Frontal cortex (tissue), 4 donors: ENCODE measurements around the gene LIF. TPM values are rescaled to one million over a fixed set of nuclear protein-coding genes. Genes with fewer than 3 reads are reported as not detected.
"Not testable (repeated sequence)": the region's sequence is repeated elsewhere in the genome, so short reads cannot be mapped to it uniquely, and the experiment has no call there.

Experiments
- DNase-seq, 2 donors: peaks; one replicate each; pipeline ENCODE4 v3.0.0; 2012; ENCODE audit warnings: low spot score in 2 of 2
- FAIRE-seq: peaks from 2 replicates; lab custom pipeline; 2012; peaks lifted over from hg19 to GRCh38; lab: Jason Lieb, UNC
- total RNA-seq: library from RNA; depleted of rRNA; stranded (reverse); fragments of >200 nt; gene quantifications from one replicate; pipeline ENCODE4 v1.2.3, GENCODE V29; 2014
- donor health status: control.
- donor health status: control.
- donor health status: control.

Gene LIF
- total RNA-seq, 1 donor from 2014 or later: not detected

- FAIRE-seq: no peak
- DNase-seq: no peak
Observed at GRCh38 chr22:30247974-30248373, 1.4 kb upstream of the LIF start.

DNA sequence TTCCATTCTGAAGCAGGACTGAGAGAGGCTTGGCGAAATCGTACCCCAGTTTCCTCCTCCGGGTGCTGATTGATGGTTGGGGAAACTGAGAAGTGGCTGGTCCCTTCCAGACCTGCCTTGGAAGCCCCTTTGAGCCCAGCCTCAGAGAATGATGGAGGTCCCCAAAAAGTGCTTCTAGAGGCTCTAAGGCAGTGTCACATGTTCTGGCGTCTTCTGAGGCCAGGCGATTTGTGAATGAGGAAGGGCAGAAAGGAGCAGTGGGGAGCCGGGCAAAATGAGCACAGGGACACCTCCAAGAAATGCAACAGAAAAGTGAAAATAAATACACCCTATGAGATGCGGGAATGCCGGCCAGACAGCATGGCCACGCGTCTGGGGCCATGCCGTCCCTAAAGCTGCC, 1.0 kb upstream of the LIF start:
- FAIRE-seq (no peak), DNase-seq (no peak)

GRCh38 chr22:30246814-30247376, 336 bp upstream of the LIF start:
- DNase-seq: no peak

GRCh38 chr22:30245181-30245984, 1.2 kb downstream of the LIF start:
- no peak for FAIRE-seq
- no peak for DNase-seq

More at GRCh38 chr22:30246814-30247376, 336 bp upstream of the LIF start:
- no peak for FAIRE-seq

DNA sequence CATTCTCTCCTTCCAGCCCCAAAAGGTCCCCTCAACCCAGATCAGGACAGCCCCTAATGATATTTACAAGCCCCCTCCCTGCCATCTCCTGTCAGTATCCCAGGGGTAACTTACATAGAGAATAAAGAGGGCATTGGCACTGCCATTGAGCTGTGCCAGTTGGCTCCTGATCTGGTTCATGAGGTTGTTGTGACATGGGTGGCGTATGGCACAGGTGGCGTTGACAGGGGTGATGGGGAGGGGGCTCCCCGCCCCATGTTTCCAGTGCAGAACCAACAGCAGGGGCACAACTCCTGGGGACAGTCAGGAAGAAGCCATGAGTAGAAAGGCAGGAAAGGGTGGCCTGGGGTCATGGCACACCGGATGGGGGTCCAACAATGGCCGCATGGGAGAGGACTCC, 1.9 kb downstream of the LIF start:
- no peak for DNase-seq
- FAIRE-seq: no peak

DNA sequence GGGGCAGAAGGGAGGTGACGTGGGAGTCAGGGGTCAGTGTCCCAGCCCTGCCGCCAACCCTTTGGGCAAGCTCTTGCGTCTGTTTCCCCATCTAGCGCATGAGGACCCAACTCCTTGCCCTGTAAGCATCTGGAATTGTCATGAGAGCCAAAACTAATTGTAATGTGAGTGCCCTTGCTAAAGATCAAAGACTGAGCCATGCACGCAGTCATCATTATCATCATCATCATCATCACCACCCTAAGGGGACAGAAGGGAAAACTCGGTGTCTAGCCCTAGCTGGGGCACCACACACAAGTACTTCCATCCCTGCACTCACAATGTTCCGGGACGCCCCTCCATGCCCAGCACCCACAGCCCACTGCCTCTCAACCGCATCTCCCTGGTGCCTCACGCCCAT, 2.5 kb downstream of the LIF start:
- no peak for DNase-seq
- FAIRE-seq: no peak

- FAIRE-seq (no peak), DNase-seq (no peak)
Observed at GRCh38 chr22:30243661-30244060, 2.9 kb downstream of the LIF start.

GRCh38 chr22:30241576-30242371, 4.8 kb downstream of the LIF start:
- no peak for FAIRE-seq
- no peak for DNase-seq

DNA sequence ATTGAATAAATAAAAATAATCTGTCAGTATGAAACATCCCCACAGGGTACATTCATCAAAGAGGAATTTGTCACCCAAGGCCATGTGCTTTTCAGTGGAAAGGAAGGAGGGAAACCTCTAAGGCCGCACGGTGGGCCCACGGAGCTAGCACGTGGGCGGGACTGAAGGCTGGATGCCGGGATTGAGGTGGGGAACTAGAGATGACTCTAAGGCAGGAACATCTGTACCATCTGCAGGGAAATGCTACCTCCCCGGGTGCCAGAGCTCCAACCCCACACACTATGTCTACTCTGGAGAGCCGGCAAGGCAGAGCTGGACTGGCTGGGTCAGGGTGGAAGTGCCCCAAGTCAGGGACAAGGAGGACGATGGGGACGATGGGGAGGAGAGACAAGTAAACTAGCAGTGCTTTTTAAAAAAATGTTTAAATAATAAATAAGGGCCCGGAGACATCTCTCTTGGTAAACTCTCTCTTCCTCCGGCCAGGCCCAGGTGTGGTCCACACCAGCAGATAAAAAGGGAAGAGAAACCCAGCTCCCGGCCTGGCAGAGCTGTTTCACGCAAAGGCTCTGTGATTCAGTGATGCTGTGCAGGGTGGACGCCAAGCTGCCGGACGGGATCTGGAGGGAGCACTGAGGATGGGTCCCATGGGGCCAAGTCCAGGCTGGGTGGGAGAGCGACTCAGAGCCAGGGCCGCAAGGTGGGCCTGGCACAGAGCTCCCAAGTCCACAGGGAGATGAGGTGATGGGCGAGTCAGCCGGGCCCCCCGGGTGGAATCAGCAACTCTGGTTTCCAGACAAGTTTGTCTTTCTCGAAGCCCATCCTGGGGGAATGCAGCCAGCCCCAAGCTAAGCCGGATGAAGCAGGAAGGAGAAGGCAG, 5.8 kb downstream of the LIF start:
- DNase-seq (no peak), FAIRE-seq (no peak)

DNA sequence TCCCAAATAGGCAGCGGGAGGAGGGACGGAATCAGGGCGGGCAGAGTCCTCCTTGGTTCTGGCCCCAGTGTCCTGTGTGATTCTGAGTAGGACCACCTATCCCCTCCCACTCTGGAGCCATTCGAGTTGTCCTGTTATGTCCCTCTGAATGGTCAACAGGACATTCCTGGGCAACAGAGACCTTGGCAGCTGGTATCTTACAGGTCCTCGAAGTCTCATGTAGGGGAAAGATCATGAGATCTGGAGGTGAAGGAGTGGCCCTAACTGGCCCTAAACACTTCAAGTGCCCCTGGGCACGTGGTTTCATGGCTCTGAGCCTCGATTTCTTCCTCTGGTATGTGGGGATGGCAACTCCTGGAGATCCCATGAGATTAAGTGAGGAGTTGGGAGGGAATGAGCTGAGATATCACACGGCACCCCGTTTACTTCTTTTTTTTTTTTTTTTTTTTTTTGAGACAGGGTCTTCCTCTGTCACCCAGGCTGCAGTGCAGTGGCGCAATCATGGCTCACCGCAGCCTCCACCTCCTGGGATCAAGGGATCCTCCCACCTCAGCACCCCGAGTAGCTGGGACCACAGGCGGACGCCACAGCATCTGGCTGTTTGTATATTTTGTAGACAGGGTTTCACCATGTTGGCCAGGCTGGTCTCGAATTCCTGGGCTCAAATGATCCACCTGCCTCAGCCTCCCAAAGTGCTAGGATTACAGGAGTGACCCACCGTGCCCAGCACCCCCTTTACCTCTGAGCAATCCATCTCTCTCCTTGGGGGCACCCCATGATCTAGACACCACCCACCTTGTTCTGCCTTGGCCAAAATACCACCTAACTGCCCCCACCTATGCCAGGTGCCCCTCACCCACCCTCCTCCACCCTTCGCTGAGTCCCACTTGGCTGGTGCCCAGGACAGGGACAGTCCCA, 6.8 kb downstream of the LIF start:
- FAIRE-seq (no peak), DNase-seq (no peak)

DNA sequence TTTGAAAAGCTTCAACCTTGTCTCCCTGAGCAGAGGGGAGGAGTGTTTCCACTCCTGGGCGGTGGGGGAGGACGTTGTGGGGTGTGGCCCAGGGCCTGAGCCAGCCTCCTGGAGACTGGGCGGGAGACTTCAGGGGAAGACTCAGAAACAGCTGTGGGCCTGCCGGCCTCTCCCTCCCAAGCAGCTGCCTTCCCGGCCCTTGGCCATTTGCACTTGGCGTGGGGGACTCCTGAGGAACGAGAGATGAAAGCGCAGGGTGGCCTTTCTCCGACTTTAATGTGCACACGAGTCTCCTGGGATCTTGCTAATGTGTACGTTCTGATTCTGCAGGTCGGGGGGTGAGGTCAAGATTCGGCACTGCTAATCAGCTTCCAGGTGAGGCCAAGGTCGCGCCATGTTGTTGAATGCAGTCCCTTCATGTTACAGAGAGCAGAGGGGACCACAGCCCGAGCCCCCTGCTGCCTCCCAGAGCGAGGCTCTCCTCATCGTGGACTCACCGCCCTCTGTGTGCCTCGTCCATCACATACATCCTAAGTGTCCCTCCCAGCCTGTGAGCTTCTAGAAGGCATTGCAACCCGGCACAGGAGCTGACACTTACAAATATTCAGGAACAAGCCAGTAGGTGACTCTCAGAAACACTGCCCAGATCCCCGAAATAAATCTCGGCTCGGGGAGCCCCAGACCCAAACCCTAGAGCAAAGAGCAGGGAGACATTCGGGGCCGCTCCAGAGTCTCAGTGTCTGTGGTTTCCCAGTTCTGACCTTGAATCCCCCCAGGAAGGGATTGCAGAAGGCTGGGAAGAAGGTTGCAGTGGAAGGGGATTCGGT, 7.7 kb downstream of the LIF start:
- FAIRE-seq: no peak
- DNase-seq: no peak

GRCh38 chr22:30238136-30238535, 8.4 kb downstream of the LIF start:
- DNase-seq (no peak), FAIRE-seq (no peak)

- no peak for DNase-seq
- FAIRE-seq: no peak
Observed at GRCh38 chr22:30236875-30237274, 9.7 kb downstream of the LIF start.

DNA sequence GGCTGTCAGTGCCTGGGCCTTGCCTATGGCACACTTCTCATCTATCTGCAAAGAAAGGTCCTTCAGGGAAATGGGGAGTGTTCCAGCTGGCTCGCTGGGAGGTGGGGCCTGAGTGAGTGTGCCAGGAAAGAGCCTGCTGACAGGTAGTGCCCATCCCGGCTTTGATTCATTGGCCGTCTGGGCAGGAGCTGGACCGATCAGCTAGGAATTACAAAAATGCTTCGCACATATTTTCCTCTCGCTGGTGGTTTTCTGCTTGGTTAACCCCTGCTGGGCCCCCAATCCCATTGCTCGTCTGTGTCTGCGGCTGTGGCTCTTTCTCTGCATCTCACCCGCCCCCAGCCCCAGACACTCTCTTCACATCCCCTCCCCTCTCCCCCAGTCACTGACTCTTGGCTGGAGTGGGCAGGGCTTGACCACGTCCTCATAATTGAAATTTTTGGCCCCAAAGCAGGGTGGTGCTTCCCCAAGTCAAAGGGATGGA, 10.8 kb downstream of the LIF start:
- DNase-seq: no peak
- no peak for FAIRE-seq

DNA sequence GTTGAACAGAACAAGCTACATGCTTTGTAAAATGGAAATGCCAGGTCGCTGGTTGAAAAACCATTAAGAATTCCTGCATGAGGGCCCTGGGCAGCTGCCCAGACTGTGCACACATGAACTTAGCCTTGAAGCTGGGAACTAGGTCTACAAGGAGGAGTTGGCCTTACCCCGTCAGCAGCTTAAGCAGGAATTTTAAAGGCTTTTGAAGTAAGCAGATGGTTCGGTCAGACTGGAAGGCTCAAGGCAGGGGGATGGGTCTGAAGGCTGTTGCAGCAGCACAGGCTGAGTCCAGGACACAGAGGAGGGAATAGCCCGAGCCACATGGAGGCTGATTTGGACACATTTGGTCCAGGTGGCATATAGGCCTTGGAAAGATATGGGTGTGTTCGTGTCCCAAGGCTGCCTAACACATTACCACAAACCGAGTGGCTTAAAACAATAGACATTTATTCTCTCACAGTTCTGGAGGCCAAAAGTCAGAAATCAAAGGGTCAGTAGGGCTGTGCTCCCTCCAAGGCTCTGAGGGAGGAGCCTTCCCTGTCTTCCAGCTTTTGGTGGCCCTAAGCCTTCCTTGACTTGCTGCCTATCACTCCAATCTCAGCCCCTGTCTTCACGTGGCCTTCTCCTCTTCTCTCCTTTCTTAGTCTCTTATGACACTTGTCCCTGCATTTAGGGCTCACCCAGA, 11.6 kb downstream of the LIF start:
- no peak for DNase-seq
- no peak for FAIRE-seq

GRCh38 chr22:30234325-30234724, 12.2 kb downstream of the LIF start:
- FAIRE-seq, DNase-seq: not testable (repeated sequence)

GRCh38 chr22:30233582-30233981, 13.0 kb downstream of the LIF start:
- FAIRE-seq: no peak

More at GRCh38 chr22:30233582-30233981, 13.0 kb downstream of the LIF start:
- no peak for DNase-seq
